ENCODE results near the gene WDR91.

WDR91 gene

GRCh38 chr7:135159359-135160085, 51.8 kb downstream of the WDR91 start:
- no peak for DNase-seq

- DNase-seq: no peak
Observed at GRCh38 chr7:135158874-135159273, 52.5 kb downstream of the WDR91 start.

GRCh38 chr7:135158141-135158655, 53.1 kb downstream of the WDR91 start:
- DNase-seq: no peak

GRCh38 chr7:135156290-135156689, 55.0 kb downstream of the WDR91 start:
- no peak for DNase-seq

- DNase-seq: no peak
Observed at GRCh38 chr7:135154734-135155133, 56.6 kb downstream of the WDR91 start.

GRCh38 chr7:135152442-135152841, 58.9 kb downstream of the WDR91 start:
- no peak for DNase-seq

- DNase-seq: no peak
Observed at GRCh38 chr7:135151533-135151932, 59.8 kb downstream of the WDR91 start.

- no peak for DNase-seq
Observed at GRCh38 chr7:135151132-135151531, 60.2 kb downstream of the WDR91 start.

- DNase-seq: no peak
Observed at GRCh38 chr7:135150072-135150782, 61.1 kb downstream of the WDR91 start.

GRCh38 chr7:135147899-135148721, 63.2 kb downstream of the WDR91 start, which contains the start of gene TMEM140:
TSS of gene TMEM140 (plus strand) at chr7:135148072. CDS start at chr7:135164442, 16,370 bp downstream.
- no peak for DNase-seq

- no peak for DNase-seq
Observed at GRCh38 chr7:135147341-135147898, 63.9 kb downstream of the WDR91 start.

GRCh38 chr7:135143885-135144668, 67.2 kb downstream of the WDR91 start:
- no peak for DNase-seq
